Stomach (tissue), 4 donors: ENCODE results near the gene SMIM44.

Experiments used
- POLR2A ChIP-seq, 4 donors: fragments of 450-650 bp; IDR thresholded peaks; one replicate each; pipeline ENCODE4 v1.6.1; 2016; ENCODE audit warnings: antibody characterized with exemption in 4 of 4, control low read depth in 2 of 4, mild to moderate bottlenecking in 1 of 4, moderate library complexity in 1 of 4
- POLR2AphosphoS5 ChIP-seq, 3 donors: sonication (generic); formaldehyde crosslinking; IDR thresholded peaks; one replicate each; pipeline ENCODE4 v1.6.1; 2016; ENCODE audit warnings: antibody characterized with exemption in 3 of 3
- TF ChIP-seq, protein P1 (sequence below), 7 experiments: fragments of 450-650 bp in 4 of 7; fragments of 200-600 bp in 3 of 7; sonication (generic) in 3 of 7; IDR thresholded peaks; one replicate each; pipeline ENCODE4 v1.5.1; 2016 to 2019; ENCODE audit warnings: antibody characterized with exemption in 7 of 7, control low read depth in 2 of 7, mild to moderate bottlenecking in 1 of 7

DNA sequence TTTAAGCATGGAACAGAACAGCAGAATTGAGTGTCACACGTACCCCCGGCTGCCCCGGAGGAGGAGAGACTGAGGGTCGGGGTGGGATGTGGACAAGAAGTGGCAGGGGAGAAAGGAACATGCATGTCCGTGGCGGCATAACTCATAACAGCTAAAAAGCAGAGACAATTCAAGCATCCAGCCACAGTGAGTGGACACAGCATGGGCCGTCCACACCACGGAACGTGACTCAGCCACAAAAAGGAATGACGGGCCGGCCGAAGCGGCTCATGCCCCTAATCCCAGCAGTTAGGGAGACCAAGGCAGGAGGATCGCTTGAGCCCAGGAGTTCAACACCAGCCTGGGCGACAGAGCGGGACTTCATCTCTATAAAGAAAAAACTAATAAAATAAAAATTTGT is 9.7 kb upstream of the SMIM44 start:
- TF ChIP-seq POLR2AphosphoS5 (IDR thresholded peaks at IDR 0.05) (no peak), POLR2A (IDR thresholded peaks at IDR 0.05) (no peak)
- TF ChIP-seq, protein P1, sequence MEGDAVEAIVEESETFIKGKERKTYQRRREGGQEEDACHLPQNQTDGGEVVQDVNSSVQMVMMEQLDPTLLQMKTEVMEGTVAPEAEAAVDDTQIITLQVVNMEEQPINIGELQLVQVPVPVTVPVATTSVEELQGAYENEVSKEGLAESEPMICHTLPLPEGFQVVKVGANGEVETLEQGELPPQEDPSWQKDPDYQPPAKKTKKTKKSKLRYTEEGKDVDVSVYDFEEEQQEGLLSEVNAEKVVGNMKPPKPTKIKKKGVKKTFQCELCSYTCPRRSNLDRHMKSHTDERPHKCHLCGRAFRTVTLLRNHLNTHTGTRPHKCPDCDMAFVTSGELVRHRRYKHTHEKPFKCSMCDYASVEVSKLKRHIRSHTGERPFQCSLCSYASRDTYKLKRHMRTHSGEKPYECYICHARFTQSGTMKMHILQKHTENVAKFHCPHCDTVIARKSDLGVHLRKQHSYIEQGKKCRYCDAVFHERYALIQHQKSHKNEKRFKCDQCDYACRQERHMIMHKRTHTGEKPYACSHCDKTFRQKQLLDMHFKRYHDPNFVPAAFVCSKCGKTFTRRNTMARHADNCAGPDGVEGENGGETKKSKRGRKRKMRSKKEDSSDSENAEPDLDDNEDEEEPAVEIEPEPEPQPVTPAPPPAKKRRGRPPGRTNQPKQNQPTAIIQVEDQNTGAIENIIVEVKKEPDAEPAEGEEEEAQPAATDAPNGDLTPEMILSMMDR (IDR thresholded peaks at IDR 0.05): no peak
